Frontal cortex (tissue), 4 donors: Measurements from ENCODE around the gene FGR. TPM values are rescaled to one million over a fixed set of nuclear protein-coding genes. Genes with fewer than 3 reads are reported as not detected.
"Not testable (repeated sequence)": the region's sequence is repeated elsewhere in the genome, so short reads cannot be mapped to it uniquely, and the experiment has no call there.

Experiments
- DNase-seq, 2 donors: peaks; one replicate each; pipeline ENCODE4 v3.0.0; 2012; ENCODE audit warnings: low spot score in 2 of 2
- FAIRE-seq: peaks from 2 replicates; lab custom pipeline; 2012; peaks lifted over from hg19 to GRCh38; lab: Jason Lieb, UNC
- total RNA-seq: library from RNA; depleted of rRNA; stranded (reverse); fragments of >200 nt; gene quantifications from one replicate; pipeline ENCODE4 v1.2.3, GENCODE V29; 2014
- donor health status: control.
- donor health status: control.
- donor health status: control.

The FGR gene
- total RNA-seq, 1 donor from 2014 or later: 0.41 TPM

DNA sequence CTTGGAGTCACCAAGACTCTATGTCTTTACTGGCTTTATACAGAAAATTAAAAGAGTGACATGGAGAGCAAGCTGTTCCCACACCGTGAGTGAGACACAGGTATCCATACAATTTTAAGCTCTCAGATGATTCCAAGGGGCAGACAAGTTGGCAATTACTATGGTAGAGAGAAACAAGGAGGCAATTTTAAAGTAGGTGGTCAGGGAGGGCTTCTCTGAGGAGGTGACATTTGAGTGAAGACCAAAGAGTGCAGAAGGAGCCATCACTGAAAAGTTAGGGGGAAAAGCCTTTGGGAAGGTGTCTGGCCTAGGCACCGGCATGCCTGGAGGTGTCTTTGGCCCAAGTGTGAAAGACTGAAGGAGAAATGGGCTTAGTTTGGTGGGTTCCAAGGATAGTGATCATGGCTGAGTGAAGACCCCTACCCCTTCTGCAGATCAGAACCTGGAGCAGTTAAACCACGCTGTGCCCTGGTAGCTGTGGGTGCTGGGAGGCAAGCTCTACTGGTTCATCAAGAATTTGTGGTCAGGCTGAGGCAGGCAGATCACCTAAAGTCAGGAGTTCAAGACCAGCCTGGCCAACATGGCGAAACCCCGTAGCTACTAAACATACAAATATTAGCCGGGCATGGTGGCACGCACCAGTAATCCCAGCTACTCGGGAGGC lies 26.6 kb upstream of the FGR start:
- FAIRE-seq (no peak), DNase-seq (no peak)

DNA sequence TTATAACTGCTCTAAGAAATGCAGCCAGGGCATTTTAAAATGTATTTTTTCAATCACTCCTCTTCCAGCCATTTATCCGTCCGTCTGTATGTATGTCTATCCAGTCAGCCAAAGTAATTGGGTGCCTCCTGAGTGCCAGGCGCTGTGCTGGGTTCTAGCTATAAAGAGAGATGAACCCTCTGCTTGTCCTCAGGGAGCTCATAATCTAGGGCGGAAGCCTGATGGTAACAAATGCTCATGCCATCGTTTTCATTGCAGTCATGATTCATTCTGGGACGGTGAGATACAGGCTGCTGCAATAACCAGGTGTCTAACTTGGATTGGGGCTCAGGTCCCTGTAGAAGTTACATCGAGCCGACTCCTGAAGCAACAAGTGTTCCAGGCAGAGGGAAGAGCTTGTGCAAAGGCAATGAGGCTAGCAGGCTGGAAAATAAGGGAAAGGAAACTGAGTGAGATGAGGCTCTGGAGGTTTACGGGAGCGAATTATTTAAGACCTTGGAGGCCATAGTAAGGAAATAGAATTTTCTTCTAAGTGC lies 25.4 kb upstream of the FGR start:
- no peak for FAIRE-seq
- no peak for DNase-seq

DNA sequence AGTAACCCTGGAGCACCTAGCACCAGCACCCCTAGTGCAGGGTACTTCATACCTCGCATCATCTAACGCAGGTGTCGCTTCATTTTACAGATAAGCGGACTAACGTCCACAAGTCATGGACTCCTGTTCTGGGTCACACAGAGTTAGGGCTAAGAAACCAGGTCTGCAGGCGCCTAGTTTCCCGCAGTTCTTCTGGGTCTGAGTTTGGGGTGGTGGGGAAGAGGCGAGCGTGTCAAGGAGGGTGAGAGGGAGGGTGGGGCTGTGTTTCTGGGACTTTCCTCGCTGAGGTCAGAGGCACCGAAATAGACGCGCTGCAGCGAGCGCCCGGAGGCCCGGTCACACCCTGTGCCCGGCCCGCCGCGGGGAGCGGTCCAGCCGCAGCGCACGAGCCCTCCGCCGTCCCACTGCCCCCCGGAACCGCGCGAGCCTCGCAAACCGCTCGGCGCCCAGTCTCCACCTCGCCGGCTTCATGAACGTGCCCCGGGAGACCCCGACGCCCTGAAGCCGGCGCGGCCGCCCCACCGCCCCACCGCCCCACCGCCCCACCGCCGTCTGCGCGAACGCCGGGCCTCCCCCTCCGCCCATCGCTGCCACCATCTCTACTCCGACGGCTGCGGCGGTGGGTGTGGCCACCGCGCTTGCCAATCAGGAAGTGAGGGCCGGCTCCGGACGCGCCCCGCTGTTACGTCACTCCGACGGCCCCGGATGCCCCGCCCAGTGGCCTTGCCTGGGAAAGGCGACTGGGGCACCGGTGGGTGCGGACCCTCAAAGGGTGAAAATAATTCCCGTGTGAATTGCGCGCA lies 24.7 kb upstream of the FGR start:
- no peak for FAIRE-seq
- DNase-seq: peak; percentile 83 to 88

DNA sequence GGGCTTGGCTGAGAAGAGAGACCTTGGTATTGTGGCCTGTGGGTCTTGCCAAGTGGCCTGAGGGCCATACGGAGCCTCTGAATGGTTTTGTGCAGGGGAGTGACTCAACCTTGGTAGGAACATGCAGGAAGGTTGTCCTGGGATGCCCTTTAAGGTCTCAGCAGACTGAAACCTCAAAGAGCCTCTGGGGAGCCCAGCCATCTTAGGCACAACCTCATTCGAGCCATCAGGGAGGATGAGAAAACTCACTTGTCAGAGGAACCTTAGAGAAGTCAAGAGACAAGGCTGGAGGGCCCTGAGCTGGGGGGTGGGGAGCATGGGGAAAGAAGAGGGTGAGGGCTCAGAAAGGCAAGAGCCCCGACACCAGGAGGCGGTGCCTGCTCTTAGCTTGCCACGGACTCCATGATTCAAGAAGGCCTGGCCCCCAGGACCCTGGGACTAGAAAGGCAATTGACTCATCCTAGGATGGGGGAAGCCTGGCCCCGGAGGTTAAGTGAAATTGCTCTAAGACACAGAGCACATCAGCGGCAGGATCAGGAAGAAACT lies 24.0 kb upstream of the FGR start:
- DNase-seq (no peak), FAIRE-seq (no peak)

DNA sequence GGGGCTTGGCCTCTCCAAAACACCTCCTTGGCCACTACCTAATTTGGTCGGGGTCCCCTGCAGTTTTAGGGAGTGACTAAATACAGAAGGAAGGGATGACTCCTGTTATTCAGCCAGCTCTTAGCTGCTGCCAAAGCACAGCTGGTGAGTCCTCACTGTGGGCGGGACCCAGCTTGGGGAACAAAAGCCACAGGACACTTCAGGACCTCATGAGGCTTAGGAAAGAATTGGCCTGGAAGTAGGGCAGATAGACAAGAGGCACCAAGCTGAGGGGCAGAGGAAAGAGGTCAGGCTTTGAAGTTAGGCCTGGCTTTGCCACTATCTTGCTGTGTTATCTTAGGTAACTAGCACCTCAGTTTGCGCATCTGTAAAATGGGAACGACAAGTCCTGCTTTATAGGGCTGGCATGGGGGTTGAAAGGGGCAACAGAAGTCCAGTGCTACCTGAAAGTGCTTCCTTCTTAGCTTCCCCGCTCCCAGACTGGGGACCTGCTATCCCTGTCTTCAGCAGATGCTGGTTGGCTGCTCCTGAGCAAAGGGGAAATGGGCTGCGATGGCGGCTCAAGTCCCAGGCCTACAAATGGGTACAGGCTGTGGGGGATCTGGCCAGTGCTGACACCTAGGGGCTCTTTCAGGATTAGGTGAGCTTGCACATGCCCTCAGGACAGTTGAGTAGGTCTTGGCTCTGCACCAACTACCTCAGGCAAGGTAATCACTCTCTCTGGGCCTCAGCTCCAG lies 21.3 kb upstream of the FGR start:
- DNase-seq (no peak), FAIRE-seq (no peak)

DNA sequence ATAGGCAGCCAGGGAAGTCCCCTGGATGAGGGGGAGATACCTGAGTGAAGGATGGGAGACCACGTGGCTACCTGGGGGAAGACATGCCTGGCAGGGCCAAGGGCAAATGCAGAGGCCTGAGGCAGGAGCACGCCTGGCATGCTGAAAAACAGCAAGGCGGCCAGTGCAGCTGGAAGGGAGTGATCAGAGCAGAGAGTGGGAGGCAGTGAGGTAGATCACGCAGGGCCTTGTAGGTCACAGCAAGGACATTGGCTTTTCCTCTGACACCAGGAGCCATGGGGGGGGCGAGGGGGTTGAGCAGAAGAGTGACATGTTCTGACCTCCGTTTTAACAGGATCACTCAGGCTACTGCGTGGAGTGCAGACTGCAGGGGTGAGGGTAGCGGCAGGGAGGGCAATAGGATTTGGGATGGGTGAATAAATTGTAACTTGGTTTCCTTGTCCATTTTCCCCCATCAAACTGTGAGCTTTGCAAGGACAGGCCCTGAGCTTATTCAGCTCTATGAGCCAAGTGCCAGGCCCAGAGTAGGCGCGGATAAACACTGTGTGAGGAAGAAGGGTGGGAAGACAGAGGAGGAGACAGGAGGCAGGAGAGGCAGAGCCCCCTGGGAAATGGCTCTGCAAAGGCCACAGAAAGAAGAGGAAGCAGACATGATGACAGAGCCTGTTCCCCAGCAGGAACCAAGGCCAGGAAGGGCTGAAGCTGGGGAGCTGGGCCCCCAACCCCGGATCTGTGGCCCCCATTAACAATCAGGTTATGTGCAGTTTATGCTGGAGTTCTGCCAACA lies 20.4 kb upstream of the FGR start:
- no peak for FAIRE-seq

DNA sequence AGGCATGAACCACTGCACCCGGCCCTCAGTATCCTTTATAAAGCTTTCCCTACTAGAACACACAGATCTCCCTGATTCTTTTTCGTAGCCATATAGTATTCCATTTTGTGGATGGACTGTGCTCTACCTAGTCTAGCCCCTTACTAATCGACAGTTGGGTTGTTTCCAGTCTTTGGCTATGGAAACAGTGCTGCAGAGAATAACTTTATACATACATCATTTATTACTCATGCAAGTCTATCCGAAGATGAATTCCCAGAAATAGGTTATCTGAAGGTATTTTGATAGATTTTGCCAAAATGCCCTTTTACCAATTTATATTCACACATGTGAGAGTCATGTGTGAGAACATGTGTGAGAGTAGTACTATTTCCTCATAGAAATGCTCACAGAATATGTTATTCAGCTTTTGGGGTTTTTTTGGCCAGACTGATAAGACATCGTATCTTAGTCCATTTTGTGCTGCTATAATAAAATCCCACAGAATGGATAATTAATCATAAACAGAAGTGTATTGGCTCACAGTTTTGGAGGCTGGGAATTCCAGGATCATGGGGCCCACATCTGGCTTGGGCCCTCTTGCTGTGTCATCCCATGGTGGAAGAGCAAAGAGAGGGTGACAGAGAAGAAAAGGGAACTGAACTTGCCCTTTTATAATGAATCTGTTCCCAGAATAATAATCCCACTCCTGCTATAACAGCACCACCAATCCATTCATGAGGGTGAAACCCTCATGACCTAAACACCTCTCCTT lies 17.3 kb upstream of the FGR start:
- DNase-seq: no peak
- no peak for FAIRE-seq

More for the DNA sequence above, 20.4 kb upstream of the FGR start:
- DNase-seq: no peak

DNA sequence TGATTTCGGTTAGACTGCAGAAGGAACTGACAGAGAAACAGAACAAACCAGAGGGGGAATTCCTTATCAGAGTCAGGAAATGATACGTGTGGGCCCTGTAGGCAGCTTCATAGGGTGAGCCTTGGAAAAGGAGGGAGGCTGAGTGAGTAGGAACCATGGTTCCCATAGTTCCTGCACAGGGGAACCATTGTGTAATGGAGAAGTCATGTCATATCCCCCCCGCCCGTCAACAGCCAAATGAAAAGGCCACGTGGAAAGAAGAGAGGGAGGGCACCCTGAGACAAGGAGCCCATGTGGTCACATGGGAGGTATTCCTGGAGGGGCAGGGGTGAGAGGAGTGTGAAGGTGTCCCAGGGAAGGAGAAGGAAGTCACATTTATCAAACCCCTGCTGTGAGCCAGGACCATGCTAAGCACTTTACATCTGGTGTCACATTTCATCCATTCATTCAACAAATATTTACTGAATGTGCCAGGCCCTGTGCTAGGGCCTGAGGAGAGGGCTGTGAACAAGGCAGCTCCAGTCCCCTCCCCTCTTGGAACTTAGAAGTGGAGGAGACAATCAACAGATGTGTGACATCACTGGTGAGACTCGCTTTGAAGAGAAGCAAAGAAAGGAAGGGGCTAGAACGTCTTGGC lies 15.7 kb upstream of the FGR start:
- no peak for FAIRE-seq

DNA sequence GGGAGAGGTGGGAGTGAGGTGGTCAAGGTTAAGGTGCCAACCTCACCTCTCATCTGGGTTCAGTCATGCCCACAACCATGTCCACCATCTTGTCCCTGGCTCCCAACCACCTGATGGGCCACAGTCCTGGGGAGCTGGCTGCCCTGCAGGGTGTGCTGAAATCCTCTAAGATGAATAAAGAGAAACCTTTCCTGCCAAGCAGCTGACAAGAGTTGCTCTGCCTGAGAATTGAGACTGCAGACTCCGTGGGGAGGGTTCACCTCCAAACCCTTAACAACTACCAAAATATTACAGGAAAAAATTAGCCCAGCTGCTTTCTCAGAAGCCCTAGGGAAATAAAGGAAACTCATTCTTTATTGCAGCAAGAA lies 15.2 kb upstream of the FGR start:
- FAIRE-seq (no peak), DNase-seq (no peak)

More for the DNA sequence above, 15.7 kb upstream of the FGR start:
- no peak for DNase-seq

DNA sequence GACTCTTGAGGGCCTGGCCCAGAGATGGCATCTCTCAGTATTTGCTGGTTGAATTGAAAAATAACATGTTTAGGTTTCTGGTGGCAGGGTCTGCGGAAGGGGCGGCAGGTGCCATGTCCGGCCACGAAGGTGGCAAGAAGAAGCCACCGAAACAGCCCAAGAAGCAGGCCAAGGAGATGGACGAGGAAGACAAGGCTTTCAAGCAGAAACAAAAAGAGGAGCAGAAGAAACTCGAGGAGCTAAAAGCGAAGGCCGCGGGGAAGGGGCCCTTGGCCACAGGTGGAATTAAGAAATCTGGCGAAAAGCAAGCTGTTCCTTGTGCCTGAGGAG lies 14.3 kb upstream of the FGR start:
- FAIRE-seq (no peak), DNase-seq (no peak)

DNA sequence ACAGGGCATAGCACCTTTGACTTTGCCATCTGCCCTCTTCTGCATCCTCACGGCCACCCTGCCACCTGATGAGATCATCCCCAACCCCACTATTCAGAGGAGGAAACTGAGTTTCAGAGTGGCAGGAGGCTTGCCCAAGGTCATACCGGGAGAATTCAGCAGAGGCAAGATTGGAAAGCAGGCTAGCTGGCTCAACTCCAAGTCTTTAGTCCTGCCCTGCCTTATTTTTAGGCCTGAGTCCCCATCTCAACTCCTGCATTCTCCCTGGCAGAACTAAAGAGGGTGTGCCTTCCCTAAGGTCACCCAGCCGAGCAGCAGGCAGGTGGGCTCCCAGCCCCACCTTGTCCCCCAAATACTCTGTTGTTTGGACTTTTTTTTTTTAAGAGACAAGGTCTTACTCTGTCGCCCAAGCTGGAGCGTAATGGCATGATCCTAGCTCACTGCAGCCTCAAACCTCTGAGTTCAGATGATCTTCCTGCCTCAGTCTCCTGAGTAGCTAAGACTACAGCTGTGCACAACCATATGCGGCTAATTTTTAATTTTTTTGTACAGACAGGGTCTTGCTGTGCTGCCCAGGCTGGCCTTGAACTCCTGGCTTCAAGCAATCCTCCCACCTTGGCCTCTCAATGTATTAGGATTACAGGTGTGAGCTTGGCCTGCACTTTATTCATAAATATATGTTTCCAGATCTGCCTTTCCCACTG lies 13.8 kb upstream of the FGR start:
- FAIRE-seq (no peak), DNase-seq (no peak)

DNA sequence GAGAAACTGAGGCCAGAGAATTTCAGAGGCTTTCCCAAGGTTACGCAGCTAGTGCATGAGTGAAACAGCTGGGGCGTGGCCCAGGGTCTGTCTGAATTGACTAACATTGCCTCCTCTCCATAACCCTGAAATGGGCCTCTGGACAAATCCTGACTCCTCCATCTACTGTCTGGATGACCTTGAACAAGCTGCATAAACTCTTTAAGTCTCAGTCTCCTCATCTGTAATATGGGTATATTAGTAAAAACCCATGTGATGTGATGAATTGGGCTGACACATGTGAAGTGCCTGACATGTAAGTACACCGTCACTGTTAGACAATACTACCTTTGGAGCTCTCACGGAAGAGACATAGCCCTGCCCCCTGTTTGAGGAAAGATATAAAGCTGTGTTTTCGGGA lies 12.3 kb upstream of the FGR start:
- no peak for DNase-seq
- FAIRE-seq: no peak

DNA sequence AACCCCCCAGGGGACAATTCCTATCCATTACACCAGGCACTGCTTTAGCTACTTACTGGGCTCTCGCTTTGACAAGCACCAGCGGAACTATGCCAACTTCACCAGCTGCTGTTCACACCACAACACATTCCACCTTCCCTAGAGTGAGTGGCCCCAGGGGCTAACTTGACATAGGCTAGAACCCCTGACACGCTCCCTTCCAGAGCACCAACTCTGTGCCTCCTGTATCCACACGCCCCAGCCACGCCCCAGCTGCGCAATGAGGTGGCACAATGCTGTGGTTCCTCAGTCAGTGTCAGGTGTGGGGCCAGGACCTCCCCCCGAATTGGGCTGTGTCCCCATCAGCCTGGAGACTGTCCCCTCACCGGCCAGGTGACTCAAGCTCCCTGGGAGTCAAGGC lies 11.7 kb upstream of the FGR start:
- no peak for DNase-seq
- FAIRE-seq: no peak

DNA sequence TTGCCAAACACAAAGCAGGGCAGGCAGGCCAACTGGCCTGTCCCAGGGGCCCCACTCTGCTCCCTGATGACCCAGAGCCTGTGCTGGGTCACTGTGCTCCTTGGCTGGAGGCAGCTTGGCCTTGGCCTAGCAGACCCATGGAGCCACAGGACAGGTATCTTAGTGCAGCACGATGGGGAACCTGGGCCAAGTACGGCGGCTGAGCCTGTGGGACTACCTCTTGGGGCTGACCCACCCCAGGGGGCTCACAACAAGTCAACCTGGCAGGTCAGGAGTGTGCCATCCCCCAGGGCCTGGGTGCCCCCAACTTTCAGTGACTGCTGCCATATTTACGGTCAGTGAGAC lies 10.1 kb upstream of the FGR start:
- no peak for DNase-seq
- no peak for FAIRE-seq

DNA sequence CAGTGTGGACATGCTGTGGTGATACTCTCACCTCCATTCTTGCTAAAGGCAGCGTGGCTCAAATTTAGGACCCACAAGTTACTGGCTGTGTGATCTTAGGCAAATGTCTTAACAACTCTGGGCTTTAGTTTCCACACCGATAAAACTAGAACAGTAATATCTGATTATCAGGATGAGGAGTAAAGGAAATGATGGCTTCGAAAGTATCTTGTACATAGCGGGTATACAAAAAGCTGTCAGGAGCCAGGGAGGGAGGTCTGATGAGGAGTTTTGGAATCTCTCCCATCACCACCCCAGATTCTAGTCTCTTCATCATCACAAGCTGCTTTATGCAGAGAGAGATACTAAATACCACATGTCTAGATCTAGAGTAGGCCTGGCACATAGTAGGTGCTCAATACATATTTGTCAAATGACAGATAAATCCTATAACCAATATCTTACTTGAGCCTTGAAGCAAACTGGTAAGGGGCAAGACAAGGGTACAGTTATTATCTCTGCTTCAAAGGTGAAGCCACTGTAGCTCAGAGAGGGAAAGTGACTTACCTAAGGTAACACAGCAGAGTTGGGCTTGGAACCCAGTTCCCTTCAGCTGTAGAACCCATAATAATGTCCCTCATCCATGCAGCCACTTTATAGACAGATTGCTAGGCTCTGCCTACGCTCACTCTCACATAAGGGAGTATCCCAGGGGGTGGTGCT lies 9.5 kb upstream of the FGR start:
- FAIRE-seq (no peak), DNase-seq (no peak)

DNA sequence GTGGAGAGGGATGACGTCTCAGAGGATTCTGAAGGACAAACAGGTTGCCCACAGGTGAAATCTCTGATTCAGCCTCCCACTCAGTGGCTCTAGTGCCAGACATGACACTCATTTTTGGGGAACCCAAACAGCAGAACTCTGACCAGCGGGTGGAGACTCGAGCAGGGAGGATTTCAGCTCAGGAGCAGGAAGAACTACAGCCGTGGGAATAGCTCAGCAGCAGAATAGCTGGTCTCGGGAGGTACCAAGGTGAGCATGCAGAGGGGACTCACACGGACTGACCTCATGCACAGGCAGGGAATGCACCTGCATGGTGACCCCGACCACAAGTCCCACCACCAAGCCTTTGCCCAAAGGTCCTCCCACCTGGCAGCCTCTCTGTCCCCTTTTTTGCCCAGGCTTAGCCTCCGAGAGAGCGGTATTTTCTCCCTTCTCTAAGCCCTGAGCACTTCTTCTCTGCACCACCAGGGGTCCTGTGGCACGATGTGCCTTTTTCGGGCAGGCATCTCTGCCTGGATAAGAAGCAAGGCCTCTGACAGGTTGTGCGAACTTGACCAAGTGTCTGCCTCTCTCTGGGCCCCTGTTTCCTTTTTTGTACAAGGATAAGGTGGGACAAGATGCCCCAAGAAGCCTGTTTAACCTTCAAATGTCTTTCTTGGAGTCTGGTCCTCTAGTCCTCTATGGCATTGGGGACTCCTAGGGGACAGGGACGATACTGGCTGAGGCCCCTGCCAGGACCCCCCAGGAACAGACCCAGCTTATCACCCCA lies 8.8 kb upstream of the FGR start:
- no peak for DNase-seq
- FAIRE-seq: no peak

DNA sequence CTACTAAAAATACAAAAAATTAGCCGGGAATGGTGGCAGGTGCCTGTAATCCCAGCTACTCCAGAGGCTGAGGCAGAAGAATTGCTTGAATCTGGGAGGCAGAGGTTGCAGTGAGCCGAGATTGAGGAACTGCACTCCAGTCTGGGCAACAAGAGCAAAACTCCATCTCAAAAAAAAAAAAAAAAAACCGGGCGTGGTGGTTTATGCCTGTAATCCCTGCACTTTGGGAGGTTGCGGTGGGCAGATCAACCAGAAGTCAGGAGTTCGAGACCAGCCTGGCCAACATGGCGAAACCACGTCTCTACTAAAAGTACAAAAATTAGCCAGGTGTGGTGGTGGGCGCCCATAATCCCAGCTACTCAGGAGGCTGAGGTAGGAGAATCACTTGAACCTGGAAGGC lies 5.5 kb upstream of the FGR start:
- not testable (repeated sequence) for DNase-seq, FAIRE-seq
